Right lobe of liver (tissue), 4 donors: Measurements from ENCODE around the gene EEF2.

Source experiments
- POLR2A ChIP-seq: fragments of 450-650 bp; IDR thresholded peaks from one replicate; pipeline ENCODE4 v1.6.1; 2017; ENCODE audit warnings: antibody characterized with exemption, mild to moderate bottlenecking
- TF ChIP-seq, protein P1 (sequence below), 4 donors: fragments of 200-600 bp in 3 of 4; fragments of 450-650 bp in 1 of 4; IDR thresholded peaks; one replicate each; pipeline versions ENCODE4 v1.5.1 to v1.8.0; 2016 to 2022; ENCODE audit warnings: antibody characterized with exemption in 4 of 4, mild to moderate bottlenecking in 2 of 4
- donor health status: DM: no; HTN: no; CAD: no.
- donor health status: DM: no; HTN: no; CAD: no.
- donor health status: DM: no; HTN: yes; CAD: no.

DNA sequence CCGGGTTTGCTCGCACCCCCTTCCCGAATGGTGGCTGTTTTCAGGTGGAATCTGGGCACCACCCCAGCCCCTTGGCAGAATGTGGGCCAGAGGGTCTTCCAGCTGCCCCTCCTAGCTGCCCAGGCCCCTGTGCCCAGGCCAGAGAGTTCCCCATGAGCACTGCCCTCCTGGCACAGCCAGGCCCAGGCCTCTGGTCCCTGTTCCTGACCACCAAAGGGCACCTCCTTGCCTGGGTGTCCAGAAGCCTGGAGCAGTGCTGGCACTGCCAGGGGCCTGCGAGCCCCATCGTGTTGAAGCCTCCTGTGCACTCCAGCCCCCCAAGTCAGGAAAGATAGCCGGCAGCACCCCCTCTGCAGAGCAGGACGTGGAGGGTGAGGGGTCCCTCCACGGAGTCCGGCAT, 45.7 kb upstream of the EEF2 start:
- TF ChIP-seq, protein P1, sequence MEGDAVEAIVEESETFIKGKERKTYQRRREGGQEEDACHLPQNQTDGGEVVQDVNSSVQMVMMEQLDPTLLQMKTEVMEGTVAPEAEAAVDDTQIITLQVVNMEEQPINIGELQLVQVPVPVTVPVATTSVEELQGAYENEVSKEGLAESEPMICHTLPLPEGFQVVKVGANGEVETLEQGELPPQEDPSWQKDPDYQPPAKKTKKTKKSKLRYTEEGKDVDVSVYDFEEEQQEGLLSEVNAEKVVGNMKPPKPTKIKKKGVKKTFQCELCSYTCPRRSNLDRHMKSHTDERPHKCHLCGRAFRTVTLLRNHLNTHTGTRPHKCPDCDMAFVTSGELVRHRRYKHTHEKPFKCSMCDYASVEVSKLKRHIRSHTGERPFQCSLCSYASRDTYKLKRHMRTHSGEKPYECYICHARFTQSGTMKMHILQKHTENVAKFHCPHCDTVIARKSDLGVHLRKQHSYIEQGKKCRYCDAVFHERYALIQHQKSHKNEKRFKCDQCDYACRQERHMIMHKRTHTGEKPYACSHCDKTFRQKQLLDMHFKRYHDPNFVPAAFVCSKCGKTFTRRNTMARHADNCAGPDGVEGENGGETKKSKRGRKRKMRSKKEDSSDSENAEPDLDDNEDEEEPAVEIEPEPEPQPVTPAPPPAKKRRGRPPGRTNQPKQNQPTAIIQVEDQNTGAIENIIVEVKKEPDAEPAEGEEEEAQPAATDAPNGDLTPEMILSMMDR (IDR thresholded peaks at IDR 0.05) = no peak
- TF ChIP-seq POLR2A = no peak
